Adrenal gland (tissue), 12 donors: Measurements from ENCODE around the gene CABP2. TPM values are rescaled to one million over a fixed set of nuclear protein-coding genes. Genes with fewer than 3 reads are reported as not detected.

Experiments used
- DNase-seq, 7 donors: peaks; one replicate each; pipeline ENCODE4 v3.0.0-alpha.2; 2019 to 2020
- H3K27ac ChIP-seq, 5 donors: fragments of 200-600 bp; sonication (generic) in 4 of 5; 1 replicate in 3 of 5; 2 replicates in 2 of 5; pipeline versions ENCODE4 v1.5.1 to v1.8.0; 2016 to 2020; ENCODE audit warnings: mild to moderate bottlenecking in 1 of 5
- H3K27me3 ChIP-seq: fragments of 200-600 bp; 2 replicates; pipeline ENCODE4 v1.8.0; 2021
- H3K36me3 ChIP-seq, 2 donors: fragments of 200-600 bp; replicated peaks in 1 of 2; 1 replicate in 1 of 2; 2 replicates in 1 of 2; pipeline versions ENCODE4 v1.5.1 to v1.8.0; 2018 to 2022
- H3K4me1 ChIP-seq, 2 donors: fragments of 200-600 bp; replicated peaks in 1 of 2; 1 replicate in 1 of 2; 2 replicates in 1 of 2; pipeline versions ENCODE4 v1.5.1 to v1.8.0; 2018 to 2021
- H3K4me3 ChIP-seq, 4 donors: fragments of 200-600 bp; sonication (generic) in 3 of 4; one replicate each; pipeline ENCODE4 v1.5.1; 2016 to 2018
- H3K9me3 ChIP-seq, 3 donors: fragments of 200-600 bp; sonication (generic) in 1 of 3; replicated peaks in 1 of 3; 1 replicate in 2 of 3; 2 replicates in 1 of 3; pipeline versions ENCODE4 v1.5.1 to v1.8.0; 2016 to 2021
- CTCF ChIP-seq, 6 experiments: fragments of 450-650 bp in 4 of 6; fragments of 200-600 bp in 2 of 6; sonication (generic) in 1 of 6; IDR thresholded peaks; 1 replicate in 5 of 6; 2 replicates in 1 of 6; pipeline versions ENCODE4 v1.5.1 to v1.8.0; 2016 to 2021; ENCODE audit warnings: antibody characterized with exemption in 6 of 6, mild to moderate bottlenecking in 2 of 6, moderate library complexity in 1 of 6
- POLR2A ChIP-seq, 2 donors: fragments of 450-650 bp; IDR thresholded peaks; one replicate each; pipeline ENCODE4 v1.6.1; 2017; ENCODE audit warnings: antibody characterized with exemption in 2 of 2, mild to moderate bottlenecking in 2 of 2, moderate library complexity in 1 of 2
- WGBS, 4 donors: extraction: QIAGEN DNeasy Blood & Tissue Kit in 2 of 4; methylation state at CpG; one replicate each; pipeline versions ENCODE4 v1.1.5 to v1.1.7; 2013 to 2017; 5-methylcytosine and 5-hydroxymethylcytosine counted together
- intact Hi-C, 2 donors: fragments of 100-400 bp; cut with DNase I; formaldehyde crosslinking; loops; one replicate each; pipeline versions ENCODE4 v1.14.1 to v1.15.0; 2022 to 2023
- microRNA-seq, 3 donors: library from miRNA; unstranded; fragments of <30 nt; microRNA quantifications; one replicate each; pipeline ENCODE4, GENCODE V29; 2017 to 2020
- polyA plus RNA-seq, 3 donors: library from polyadenylated mRNA; stranded (reverse); fragments of 200-250 nt in 2 of 3; fragments of 350-450 nt in 1 of 3; fragmentation: Illumina TruSeq in 1 of 3; extraction: RNeasy Lipid Tissue Mini Kit (QIAGEN cat#74804) in 1 of 3; gene quantifications; one replicate each; pipeline ENCODE4 v1.2.3, GENCODE V29; 2013 to 2014
- small RNA-seq, 2 donors: library from RNA; depleted of rRNA; stranded (forward); fragments of <200 nt; gene quantifications; one replicate each; pipeline ENCODE3, GENCODE V24; 2016
- total RNA-seq, 9 donors: library from RNA; depleted of rRNA in 4 of 9; stranded (reverse); fragments of >200 nt in 4 of 9; fragments of 120-200 nt in 1 of 9; fragmentation: NEBNext Ultra II Directional in 1 of 9; extraction: Animal tissue kit (Norgen Biotek cat#: 25700) in 1 of 9; gene quantifications; one replicate each; pipeline versions ENCODE4 v1.1.0 to v1.2.4, GENCODE V29; 2013 to 2023
- donor health status: healthy with polysubstance abuse.
- donor health status: Bipolar disorder and iron deficiency.
- donor health status: DM: yes; HTN: yes; CAD: no.
- donor health status: DM: no; HTN: no; CAD: no.
- donor health status: DM: no; HTN: no; CAD: no.
- donor health status: DM: yes; HTN: yes; CAD: no.

Gene CABP2
- total and polyA plus RNA-seq, 12 donors, result not detected

- Histone ChIP-seq H3K4me1 (peaks cover 6 to 12% of the 10 kb centered on the region in 2 donors), H3K27ac (no peak overlapping the region), H3K4me3 (no peak overlapping the region), H3K36me3 (no peaks in the 10 kb centered on the region), H3K9me3 (no peaks in the 10 kb centered on the region), H3K27me3 (no peaks in the 10 kb centered on the region)
- 70 to 78% (median 73%) methylated on average over 7 of the region's 7 CpGs for WGBS, 4 donors
- no peak for TF ChIP-seq POLR2A (IDR thresholded peaks at IDR 0.05)
- no peak for TF ChIP-seq CTCF (IDR thresholded peaks at IDR 0.05)
- intact Hi-C loops, result no loop called here
- DNase-seq, result no peak
Measured at GRCh38 chr11:67472882-67473281, 50.4 kb downstream of the CABP2 start.

- TF ChIP-seq POLR2A (IDR thresholded peaks at IDR 0.05) (no peak), CTCF (IDR thresholded peaks at IDR 0.05) (no peak)
- intact Hi-C loops, result no loop called here
- WGBS, 4 donors, result 77 to 84% (median 79%) methylated on average over 8 of the region's 8 CpGs
- Histone ChIP-seq H3K36me3 (no peaks in the 10 kb centered on the region), H3K9me3 (no peaks in the 10 kb centered on the region), H3K4me3 (no peak overlapping the region), H3K4me1 (peaks cover 6 to 27% of the 10 kb centered on the region in 2 donors), H3K27ac (no peak overlapping the region), H3K27me3 (no peaks in the 10 kb centered on the region)
- DNase-seq, result no peak
Measured at GRCh38 chr11:67470337-67471002, 52.8 kb downstream of the CABP2 start.

GRCh38 chr11:67469508-67469811 is 53.8 kb downstream of the CABP2 start:
- intact Hi-C loops, result no loop called here
- Histone ChIP-seq H3K36me3 (no peaks in the 10 kb centered on the region), H3K4me1 (peaks cover 12 to 33% of the 10 kb centered on the region in 2 donors), H3K4me3 (peak overlapping the region in 3 of 4 donors; percentile 22 to 71 (median 34)), H3K27ac (peak overlapping the region; percentile 26 to 92 (median 81)), H3K27me3 (no peaks in the 10 kb centered on the region), H3K9me3 (no peaks in the 10 kb centered on the region)
- WGBS, 4 donors, result 13 to 19% (median 14%) methylated on average over 6 to 9 of the region's 9 CpGs
- DNase-seq, result no peak
- TF ChIP-seq CTCF (IDR thresholded peaks at IDR 0.05), result no peak
- no peak for TF ChIP-seq POLR2A (IDR thresholded peaks at IDR 0.05)

Small RNA genes lying within 50 kb of the gene (microRNA-seq; reads per million reads assigned to microRNA genes)
- gene MIR6752, result 0 to 0.85 (median 0.76) reads per million in 3 donors

Small RNA genes lying within 50 kb of the gene (small RNA-seq; reads per million reads assigned to genes)
- 0 reads per million in 2 donors for gene MIR6752

Other genes with a start within 250 kb of the CABP2 start
- 10 to 100 TPM in 8 of 9 donors, 1 to 10 TPM in 1; 9.2 to 52.9 (median 38.6) TPM for gene ANKRD13D, start 234.1 kb downstream of the CABP2 start, total RNA-seq
- gene ANKRD13D, start 234.1 kb downstream of the CABP2 start, polyA plus RNA-seq, result 100 to 1,000 TPM in 1 of 3 donors, 10 to 100 TPM in 1, 1 to 10 TPM in 1; 8.7 to 205 (median 99.8) TPM
- 10 to 100 TPM in 8 of 9 donors, 1 to 10 TPM in 1; 5.7 to 31.2 (median 25.0) TPM for gene SSH3, start 219.9 kb downstream of the CABP2 start, total RNA-seq
- gene SSH3, start 219.9 kb downstream of the CABP2 start, polyA plus RNA-seq, result 10 to 100 TPM in 2 of 3 donors, 1 to 10 TPM in 1; 4.2 to 35.2 (median 21.8) TPM
- 100 to 1,000 TPM in 4 of 9 donors, 10 to 100 TPM in 5; 60.5 to 166 (median 89.8) TPM for gene POLD4, start 169.9 kb downstream of the CABP2 start, total RNA-seq
- gene POLD4, start 169.9 kb downstream of the CABP2 start, polyA plus RNA-seq, result 100 to 1,000 TPM in 2 of 3 donors, 10 to 100 TPM in 1; 13.0 to 130 (median 110) TPM
- gene CLCF1, start 149.8 kb downstream of the CABP2 start, total RNA-seq, result 10 to 100 TPM in 1 of 9 donors, 1 to 10 TPM in 5, under 1 TPM in 3; 0.17 to 11.7 (median 2.9) TPM
- gene CLCF1, start 149.8 kb downstream of the CABP2 start, polyA plus RNA-seq, result 10 to 100 TPM in 1 of 3 donors, 1 to 10 TPM in 2; 2.8 to 16.1 (median 5.6) TPM
- 10 to 100 TPM in 7 of 9 donors, 1 to 10 TPM in 2; 7.6 to 29.0 (median 13.1) TPM for gene RAD9A, start 131.5 kb downstream of the CABP2 start, total RNA-seq
- gene RAD9A, start 131.5 kb downstream of the CABP2 start, polyA plus RNA-seq, result 10 to 100 TPM in 2 of 3 donors, 1 to 10 TPM in 1; 5.4 to 57.7 (median 36.2) TPM
- 100 to 1,000 TPM; 126 to 289 (median 168) TPM for gene PPP1CA, start 121.6 kb downstream of the CABP2 start, total RNA-seq
- 100 to 1,000 TPM; 105 to 140 (median 116) TPM for gene PPP1CA, start 121.6 kb downstream of the CABP2 start, polyA plus RNA-seq
- 1 to 10 TPM in 6 of 9 donors, under 1 TPM in 2, not detected in 1; 0.28 to 9.1 (median 3.6) TPM for gene TBC1D10C, start 119.4 kb downstream of the CABP2 start, total RNA-seq
- gene TBC1D10C, start 119.4 kb downstream of the CABP2 start, polyA plus RNA-seq, result 10 to 100 TPM in 1 of 3 donors, 1 to 10 TPM in 1, under 1 TPM in 1; 0.35 to 16.5 (median 4.6) TPM
- gene CARNS1, start 107.8 kb downstream of the CABP2 start, total RNA-seq, result under 1 TPM in 8 of 9 donors, not detected in 1; 0.10 to 0.80 (median 0.30) TPM
- under 1 TPM; 0.37 to 0.56 (median 0.51) TPM for gene CARNS1, start 107.8 kb downstream of the CABP2 start, polyA plus RNA-seq
- 10 to 100 TPM; 37.4 to 96.6 (median 47.0) TPM for gene RPS6KB2, start 95.0 kb downstream of the CABP2 start, total RNA-seq
- 100 to 1,000 TPM in 1 of 3 donors, 10 to 100 TPM in 2; 36.6 to 111 (median 78.6) TPM for gene RPS6KB2, start 95.0 kb downstream of the CABP2 start, polyA plus RNA-seq
- 1 to 10 TPM; 1.2 to 7.5 (median 3.9) TPM for gene PTPRCAP, start 85.8 kb downstream of the CABP2 start, total RNA-seq
- 10 to 100 TPM in 1 of 3 donors, 1 to 10 TPM in 1, under 1 TPM in 1; 0.57 to 13.4 (median 8.0) TPM for gene PTPRCAP, start 85.8 kb downstream of the CABP2 start, polyA plus RNA-seq
- 100 to 1,000 TPM in 5 of 9 donors, 10 to 100 TPM in 4; 65.1 to 142 (median 102) TPM for gene CORO1B, start 80.0 kb downstream of the CABP2 start, total RNA-seq
- gene CORO1B, start 80.0 kb downstream of the CABP2 start, polyA plus RNA-seq, result 100 to 1,000 TPM in 2 of 3 donors, 10 to 100 TPM in 1; 28.9 to 159 (median 141) TPM
- under 1 TPM in 1 of 9 donors, not detected in 8; 0.18 TPM for gene GPR152, start 70.7 kb downstream of the CABP2 start, total RNA-seq
- not detected for gene GPR152, start 70.7 kb downstream of the CABP2 start, polyA plus RNA-seq
- gene CABP4, start 68.1 kb downstream of the CABP2 start, total RNA-seq, result 1 to 10 TPM in 5 of 9 donors, under 1 TPM in 3, not detected in 1; 0.28 to 3.8 (median 1.5) TPM
- gene CABP4, start 68.1 kb downstream of the CABP2 start, polyA plus RNA-seq, result 1 to 10 TPM in 2 of 3 donors, under 1 TPM in 1; 0.31 to 2.1 (median 1.1) TPM
- 100 to 1,000 TPM in 3 of 9 donors, 10 to 100 TPM in 6; 32.3 to 257 (median 96.8) TPM for gene TMEM134, start 54.2 kb downstream of the CABP2 start, total RNA-seq
- gene TMEM134, start 54.2 kb downstream of the CABP2 start, polyA plus RNA-seq, result 100 to 1,000 TPM in 2 of 3 donors, 10 to 100 TPM in 1; 15.5 to 103 (median 102) TPM
- gene AIP, start 40.4 kb downstream of the CABP2 start, total RNA-seq, result 100 to 1,000 TPM in 2 of 9 donors, 10 to 100 TPM in 7; 62.0 to 114 (median 74.1) TPM
- 100 to 1,000 TPM in 2 of 3 donors, 10 to 100 TPM in 1; 35.3 to 152 (median 119) TPM for gene AIP, start 40.4 kb downstream of the CABP2 start, polyA plus RNA-seq
- 100 to 1,000 TPM in 1 of 9 donors, 10 to 100 TPM in 8; 16.4 to 146 (median 45.1) TPM for gene PITPNM1, start 18.1 kb downstream of the CABP2 start, total RNA-seq
- gene PITPNM1, start 18.1 kb downstream of the CABP2 start, polyA plus RNA-seq, result 10 to 100 TPM; 42.6 to 70.9 (median 62.1) TPM
- gene CDK2AP2, start 15.3 kb downstream of the CABP2 start, total RNA-seq, result 100 to 1,000 TPM in 1 of 9 donors, 10 to 100 TPM in 8; 34.0 to 218 (median 50.4) TPM
- 100 to 1,000 TPM in 1 of 3 donors, 10 to 100 TPM in 2; 55.4 to 110 (median 85.6) TPM for gene CDK2AP2, start 15.3 kb downstream of the CABP2 start, polyA plus RNA-seq
- 1,000 to 10,000 TPM in 1 of 9 donors, 100 to 1,000 TPM in 8; 332 to 1,325 (median 444) TPM for gene GSTP1, start 60.4 kb upstream of the CABP2 start, total RNA-seq
- 100 to 1,000 TPM; 267 to 762 (median 466) TPM for gene GSTP1, start 60.4 kb upstream of the CABP2 start, polyA plus RNA-seq
- gene NDUFV1, start 83.5 kb upstream of the CABP2 start, total RNA-seq, result 100 to 1,000 TPM; 176 to 439 (median 297) TPM
- gene NDUFV1, start 83.5 kb upstream of the CABP2 start, polyA plus RNA-seq, result 100 to 1,000 TPM in 2 of 3 donors, 10 to 100 TPM in 1; 84.2 to 231 (median 227) TPM
- gene NUDT8, start 106.5 kb upstream of the CABP2 start, total RNA-seq, result 10 to 100 TPM in 2 of 9 donors, 1 to 10 TPM in 7; 2.4 to 40.6 (median 7.2) TPM
- 10 to 100 TPM in 1 of 3 donors, 1 to 10 TPM in 2; 1.9 to 14.0 (median 8.0) TPM for gene NUDT8, start 106.5 kb upstream of the CABP2 start, polyA plus RNA-seq
- gene TBX10, start 116.3 kb upstream of the CABP2 start, total RNA-seq, result not detected
- not detected for gene TBX10, start 116.3 kb upstream of the CABP2 start, polyA plus RNA-seq
- under 1 TPM in 1 of 9 donors, not detected in 8; 0.06 TPM for gene ACY3, start 127.3 kb upstream of the CABP2 start, total RNA-seq
- under 1 TPM in 1 of 3 donors, not detected in 2; 0.32 TPM for gene ACY3, start 127.3 kb upstream of the CABP2 start, polyA plus RNA-seq
- not detected for gene ALDH3B2, start 151.2 kb upstream of the CABP2 start, total RNA-seq
- gene ALDH3B2, start 151.2 kb upstream of the CABP2 start, polyA plus RNA-seq, result under 1 TPM in 1 of 3 donors, not detected in 2; 0.10 TPM